Posterior vena cava (tissue), 2 donors: ENCODE measurements around the gene RABGGTB. TPM values are rescaled to one million over a fixed set of nuclear protein-coding genes. Genes with fewer than 3 reads are reported as not detected.

Experiments used
- total RNA-seq, 2 donors: library from RNA; stranded (reverse); fragmentation: NEBNext Ultra II Directional; extraction: Animal tissue kit (Norgen Biotek cat#: 25700); gene quantifications; one replicate each; pipeline ENCODE4 v1.2.1, GENCODE V29; 2021
- donor health status: DM: yes; HTN: yes; CAD: no.
- donor health status: DM: yes; HTN: yes; CAD: no.

Gene RABGGTB
- total RNA-seq, 2 donors from 2014 or later = 49.7 to 49.9 TPM

Other genes starting within 250 kb of the RABGGTB start
- under 1 TPM in 1 of 2 donors, not detected in 1; 0.52 TPM for gene SLC44A5, start 175.1 kb upstream of the RABGGTB start, total RNA-seq
- 10 to 100 TPM; 33.4 to 38.1 TPM for gene ACADM, start 61.5 kb upstream of the RABGGTB start, total RNA-seq
- under 1 TPM; 0.37 to 0.76 TPM for gene MSH4, start 10.6 kb downstream of the RABGGTB start, total RNA-seq
- not detected for gene ASB17, start 146.1 kb downstream of the RABGGTB start, total RNA-seq